GM21717 (cell line): Measurements from ENCODE around the gene GJB3.
"Not testable (repeated sequence)": the region's sequence is repeated elsewhere in the genome, so short reads cannot be mapped to it uniquely, and the experiment has no call there.

Experiments used
- ATAC-seq: cut with Tn5 transposase; IDR thresholded peaks from one replicate; pipeline ENCODE4 v1.9.1; 2021; ENCODE audit warnings: mild to moderate bottlenecking, moderate library complexity; ENCODE audit not compliant: unreplicated experiment

GJB3 gene

GRCh38 chr1:34781071-34781843 lies at the start of gene GJB3:
Gene GJB3 (plus strand): TSS chr1:34781214. CDS start chr1:34784763, 3,549 bp downstream.
- ATAC-seq, result no peak

- ATAC-seq, result not testable (repeated sequence)
Measured at GRCh38 chr1:34732831-34733230, 48.2 kb upstream of the GJB3 start.

- ATAC-seq, result no peak
Measured at GRCh38 chr1:34736692-34737091, 44.3 kb upstream of the GJB3 start.

- ATAC-seq, result not testable (repeated sequence)
Measured at GRCh38 chr1:34737236-34737635, 43.8 kb upstream of the GJB3 start.

- ATAC-seq, result no peak
Measured at GRCh38 chr1:34739613-34740012, 41.4 kb upstream of the GJB3 start.

GRCh38 chr1:34740161-34740868 lies 40.7 kb upstream of the GJB3 start:
- ATAC-seq, result no peak

- ATAC-seq, result peak; percentile 64
Measured at GRCh38 chr1:34742667-34743270, 38.2 kb upstream of the GJB3 start.

- no peak for ATAC-seq
Measured at GRCh38 chr1:34743775-34744174, 37.2 kb upstream of the GJB3 start.

- no peak for ATAC-seq
Measured at GRCh38 chr1:34744851-34745250, 36.2 kb upstream of the GJB3 start.

- ATAC-seq, result no peak
Measured at GRCh38 chr1:34745666-34746065, 35.3 kb upstream of the GJB3 start.

GRCh38 chr1:34746101-34746500 lies 34.9 kb upstream of the GJB3 start:
- ATAC-seq, result no peak

GRCh38 chr1:34746785-34747637 lies 34.0 kb upstream of the GJB3 start:
- ATAC-seq, result no peak

- ATAC-seq, result no peak
Measured at GRCh38 chr1:34747638-34747941, 33.4 kb upstream of the GJB3 start.

- ATAC-seq, result no peak
Measured at GRCh38 chr1:34749992-34750391, 31.0 kb upstream of the GJB3 start.

GRCh38 chr1:34750610-34751009 lies 30.4 kb upstream of the GJB3 start:
- no peak for ATAC-seq

- no peak for ATAC-seq
Measured at GRCh38 chr1:34753163-34753562, 27.9 kb upstream of the GJB3 start.

- no peak for ATAC-seq
Measured at GRCh38 chr1:34754964-34755637, 25.9 kb upstream of the GJB3 start, which contains the start of gene GJB5. Gene GJB5 (plus strand): TSS chr1:34755047. CDS start chr1:34757331, 2,284 bp downstream.

- ATAC-seq, result no peak
Measured at GRCh38 chr1:34755961-34756360, 25.1 kb upstream of the GJB3 start.

GRCh38 chr1:34757386-34757785 lies 23.6 kb upstream of the GJB3 start:
- ATAC-seq, result no peak

GRCh38 chr1:34758751-34759150 lies 22.3 kb upstream of the GJB3 start:
- ATAC-seq, result no peak
